GM21526 (cell line): ENCODE data around the gene PGAP1.
A peak's percentile ranks its signal among the peaks of the same experiment; 100 is the strongest.
"Not testable (repeated sequence)": the region's sequence is repeated elsewhere in the genome, so short reads cannot be mapped to it uniquely, and the experiment has no call there.

Source experiments
- ATAC-seq: cut with Tn5 transposase; IDR thresholded peaks from one replicate; pipeline ENCODE4 v1.9.1; 2021; ENCODE audit warnings: moderate library complexity; ENCODE audit not compliant: unreplicated experiment, low FRiP score

Gene PGAP1

DNA sequence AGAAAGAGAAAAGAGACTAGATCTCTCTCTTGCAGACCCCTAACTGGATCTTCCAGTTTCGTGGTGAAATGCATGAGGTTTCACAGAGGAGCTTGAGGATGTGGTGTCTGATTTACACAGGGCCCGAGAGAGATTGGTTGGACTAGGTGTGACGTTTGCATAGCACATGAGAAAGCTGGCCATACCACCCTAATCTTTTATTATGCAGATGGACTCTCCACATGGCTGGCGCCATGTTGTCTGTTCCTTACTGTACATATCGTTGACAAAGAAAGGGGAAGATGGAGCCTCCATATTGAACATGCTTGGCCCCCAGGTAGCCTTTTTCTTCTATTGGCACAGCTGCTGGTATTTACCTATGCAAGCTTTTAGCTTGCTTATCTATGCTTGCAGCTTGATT is 27.5 kb upstream of the PGAP1 start:
- ATAC-seq: no peak

DNA sequence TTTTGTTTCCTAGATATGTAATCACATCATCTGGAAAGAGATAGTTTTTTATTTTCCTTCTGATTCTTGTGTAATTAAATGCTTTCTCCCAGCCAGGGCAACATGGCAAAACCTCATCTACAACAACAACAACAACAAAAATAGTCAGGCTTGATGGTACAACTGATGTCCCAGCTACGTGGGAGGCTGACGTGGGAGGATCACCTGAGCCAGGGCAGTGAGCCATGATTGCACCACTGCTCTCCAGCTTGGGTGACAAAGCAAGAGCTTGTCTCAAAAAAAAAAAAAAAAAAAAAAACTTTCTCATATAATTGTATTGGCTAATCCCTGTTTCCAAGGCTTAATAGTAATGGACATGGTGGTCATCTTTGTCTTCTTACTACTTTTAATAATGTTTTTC is 26.4 kb upstream of the PGAP1 start:
- ATAC-seq: no peak

DNA sequence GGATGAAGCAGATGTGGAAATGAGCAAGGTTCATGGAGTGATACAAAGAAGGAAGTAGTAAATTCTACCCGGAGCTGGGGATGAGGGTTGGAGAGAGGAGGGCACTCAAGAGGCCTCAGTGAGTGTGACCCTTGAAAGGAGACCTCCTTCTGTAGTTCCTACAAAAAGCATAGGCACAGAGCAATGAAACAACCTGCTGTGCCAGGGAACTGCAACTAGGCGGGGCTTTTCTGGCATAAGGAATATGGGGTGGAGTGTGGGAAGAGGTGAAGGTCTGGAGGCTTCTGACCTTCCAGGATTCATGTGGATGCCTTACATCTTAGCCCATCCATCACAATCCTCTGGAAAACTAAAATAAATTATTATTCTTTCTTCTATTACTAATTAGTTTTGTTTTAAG is 25.5 kb upstream of the PGAP1 start:
- ATAC-seq: no peak

GRCh38 chr2:196949116-196949515 is 22.6 kb upstream of the PGAP1 start:
- ATAC-seq: no peak

- ATAC-seq: peak; percentile 97
Measured at GRCh38 chr2:196944570-196944969, 18.1 kb upstream of the PGAP1 start.

DNA sequence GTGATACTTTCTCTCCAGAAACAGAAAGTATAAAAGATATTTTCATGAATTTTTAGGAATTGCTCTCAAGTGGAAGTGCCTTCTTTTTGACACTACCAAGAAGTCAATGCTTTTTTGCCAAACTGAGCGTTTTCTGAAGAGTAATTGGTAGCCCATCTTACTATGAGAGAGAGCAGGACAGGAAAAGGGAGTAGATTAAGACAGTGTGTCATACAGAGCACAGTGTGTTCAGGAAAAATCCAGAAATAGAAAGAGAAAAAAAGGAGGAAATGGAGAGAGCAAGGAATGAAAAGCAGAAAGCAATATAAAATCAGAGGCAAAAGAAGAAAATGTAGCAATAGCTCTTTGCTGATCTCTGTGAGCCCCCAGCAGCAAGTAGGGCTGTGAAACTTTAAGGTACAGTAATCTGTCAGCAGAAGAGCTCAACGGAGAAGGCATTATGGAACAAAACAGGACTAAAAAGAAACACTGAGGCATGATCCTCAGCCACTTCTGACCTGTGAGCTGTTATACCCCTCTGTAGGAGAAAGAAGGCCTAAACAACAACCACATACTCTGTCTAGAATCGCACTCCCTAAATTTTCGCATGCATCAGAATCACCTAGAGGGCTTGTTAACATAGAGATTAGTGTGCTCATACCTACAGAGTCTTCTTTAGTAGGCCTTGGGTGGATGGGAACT is 15.0 kb upstream of the PGAP1 start:
- ATAC-seq: no peak

DNA sequence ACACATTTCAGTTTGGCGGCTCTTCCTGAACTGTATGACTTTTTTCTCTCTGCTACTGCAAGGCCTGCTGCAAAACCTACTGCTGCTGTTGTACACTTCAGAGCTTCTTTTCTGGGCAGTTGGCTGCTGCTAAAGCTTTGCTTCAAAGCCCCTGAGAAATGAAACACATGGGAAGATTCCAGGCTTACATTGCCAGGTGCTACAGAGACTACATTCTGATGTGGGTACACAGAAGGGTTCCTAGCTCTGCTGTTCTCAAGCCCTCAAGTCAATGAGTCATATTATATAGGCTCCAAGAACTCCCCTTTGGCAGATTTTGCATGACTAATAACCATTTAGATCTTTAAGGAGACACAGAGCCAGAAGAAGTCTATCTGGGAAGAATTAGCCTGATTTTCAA is 12.9 kb upstream of the PGAP1 start:
- ATAC-seq: no peak

DNA sequence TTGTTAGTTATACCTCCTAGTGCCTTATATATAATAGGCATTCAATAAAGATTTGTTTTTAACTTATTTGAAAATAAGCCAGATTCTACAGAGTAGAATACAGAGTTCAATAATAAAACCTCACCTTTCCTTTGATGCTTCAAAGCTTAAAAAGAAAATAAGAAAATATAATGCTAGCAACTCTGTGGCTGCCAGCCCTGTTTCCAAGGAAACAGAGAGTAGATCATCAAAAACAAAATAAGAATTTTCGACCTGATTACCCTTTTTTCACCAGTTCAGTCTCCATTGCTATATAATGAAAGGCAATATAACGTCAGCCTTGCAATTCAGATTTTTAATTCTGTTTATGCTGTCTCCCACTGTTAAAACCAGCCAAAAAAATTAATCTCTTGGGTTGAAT is 8.9 kb upstream of the PGAP1 start:
- no peak for ATAC-seq

DNA sequence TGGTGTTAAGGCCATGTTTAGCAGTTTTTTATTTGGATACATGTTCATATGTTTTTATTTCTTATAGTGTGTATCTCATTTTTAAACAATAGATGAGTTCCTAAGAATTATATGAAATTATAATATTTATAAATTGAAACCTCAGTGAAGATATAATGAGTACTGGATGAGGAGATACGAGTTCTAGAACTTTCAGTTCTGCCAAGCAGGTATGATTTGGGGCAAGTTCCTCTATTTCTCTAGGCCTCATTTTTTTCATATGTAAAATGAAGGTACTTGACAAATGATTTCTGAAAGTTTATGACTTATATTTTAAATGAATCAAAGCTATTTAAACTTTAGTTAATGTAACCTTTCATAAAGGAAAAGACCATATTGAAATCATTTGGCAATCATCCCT is 8.2 kb upstream of the PGAP1 start:
- ATAC-seq: no peak

GRCh38 chr2:196931555-196931954 is 5.0 kb upstream of the PGAP1 start:
- no peak for ATAC-seq

- peak; percentile 0 for ATAC-seq
Measured at GRCh38 chr2:196927376-196928225, 1.1 kb upstream of the PGAP1 start.

GRCh38 chr2:196925768-196926561 is 542 bp downstream of the PGAP1 start:
- peak; percentile 34 for ATAC-seq

DNA sequence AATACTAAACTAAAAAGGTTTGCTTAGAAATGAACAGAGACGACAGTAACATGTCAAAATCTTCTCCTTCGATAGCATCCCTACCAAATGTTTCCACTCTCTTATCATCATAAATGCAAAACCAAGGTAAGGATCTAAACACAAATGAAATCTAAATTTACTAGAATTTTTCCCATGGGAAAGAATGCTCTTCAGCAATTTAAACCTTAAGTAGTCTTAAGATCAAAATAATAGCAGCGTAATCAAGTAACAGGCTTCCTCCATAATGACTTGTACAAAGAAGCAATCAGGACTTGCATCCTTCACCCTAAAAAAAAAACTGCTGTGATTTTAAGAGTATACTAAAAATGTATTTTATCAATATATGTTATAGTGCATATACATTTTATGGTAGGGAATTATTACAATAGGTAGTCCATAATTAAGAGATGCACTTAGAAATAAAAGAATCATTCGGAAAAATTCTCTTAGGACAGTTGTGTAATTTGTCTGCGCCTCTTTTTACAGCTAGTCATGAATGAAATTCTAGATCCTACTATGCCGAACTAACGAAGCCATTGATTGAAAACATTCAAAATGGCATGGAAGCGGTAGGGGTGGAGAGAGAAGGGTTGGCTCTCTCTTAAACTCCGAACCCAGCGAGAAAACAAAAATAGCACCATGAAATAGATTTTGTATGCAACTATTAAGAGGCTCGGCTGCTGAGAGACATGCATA is 1.3 kb downstream of the PGAP1 start:
- no peak for ATAC-seq

- no peak for ATAC-seq
Measured at GRCh38 chr2:196924051-196924450, 2.5 kb downstream of the PGAP1 start.

DNA sequence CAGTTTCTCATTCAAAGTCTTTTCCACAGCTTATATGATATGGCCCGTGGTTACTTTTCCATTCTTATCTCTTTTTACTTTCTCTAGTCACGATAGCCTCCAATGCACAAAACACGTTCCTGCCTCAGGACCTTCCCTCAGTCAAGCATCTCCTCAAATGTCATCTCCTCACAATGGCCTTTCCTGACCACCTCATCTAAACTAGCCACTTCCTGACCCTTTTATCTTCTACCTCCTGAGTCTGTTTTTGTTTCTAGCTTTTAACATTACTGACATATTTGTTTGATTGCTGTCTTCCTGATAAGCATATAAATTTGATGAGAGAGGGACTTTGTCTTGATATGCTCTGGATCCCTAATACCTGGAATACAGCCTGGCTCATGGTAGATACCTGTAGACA is 7.6 kb downstream of the PGAP1 start:
- no peak for ATAC-seq

- no peak for ATAC-seq
Measured at GRCh38 chr2:196917802-196918201, 8.7 kb downstream of the PGAP1 start.

DNA sequence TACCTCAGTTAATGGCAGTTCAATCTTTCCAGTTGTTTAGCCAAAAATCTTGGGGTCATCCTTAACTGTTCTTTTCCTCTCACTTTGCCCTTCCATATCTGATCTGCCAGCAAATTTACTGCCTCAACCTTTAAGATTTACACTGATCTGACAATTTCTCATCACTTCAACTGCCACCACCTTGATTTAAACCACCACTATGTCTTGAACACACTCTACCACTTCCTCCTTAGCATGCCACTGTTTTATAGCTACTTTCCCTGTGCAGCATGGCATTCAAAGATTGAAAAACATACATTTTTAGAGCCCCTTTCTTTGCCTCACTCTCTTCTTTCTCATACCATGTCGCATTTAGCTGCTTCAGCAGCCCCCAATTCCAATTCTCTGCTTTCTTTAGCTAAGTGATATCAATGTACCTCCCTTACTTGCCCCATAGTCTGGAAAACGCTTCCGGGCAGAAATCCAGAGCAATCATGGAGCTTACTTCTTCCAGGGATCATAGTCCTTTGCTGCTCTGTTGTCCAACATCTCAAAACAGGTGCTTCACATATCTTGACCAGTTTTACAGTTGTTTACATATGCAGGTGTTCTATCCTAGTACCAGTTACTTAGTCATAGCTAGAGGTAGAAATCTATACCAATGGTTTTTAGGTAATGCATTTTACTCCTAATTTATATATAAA is 10.9 kb downstream of the PGAP1 start:
- no peak for ATAC-seq

GRCh38 chr2:196914867-196915460 is 11.5 kb downstream of the PGAP1 start:
- peak; percentile 94 for ATAC-seq

GRCh38 chr2:196913691-196914090 is 12.8 kb downstream of the PGAP1 start:
- no peak for ATAC-seq

DNA sequence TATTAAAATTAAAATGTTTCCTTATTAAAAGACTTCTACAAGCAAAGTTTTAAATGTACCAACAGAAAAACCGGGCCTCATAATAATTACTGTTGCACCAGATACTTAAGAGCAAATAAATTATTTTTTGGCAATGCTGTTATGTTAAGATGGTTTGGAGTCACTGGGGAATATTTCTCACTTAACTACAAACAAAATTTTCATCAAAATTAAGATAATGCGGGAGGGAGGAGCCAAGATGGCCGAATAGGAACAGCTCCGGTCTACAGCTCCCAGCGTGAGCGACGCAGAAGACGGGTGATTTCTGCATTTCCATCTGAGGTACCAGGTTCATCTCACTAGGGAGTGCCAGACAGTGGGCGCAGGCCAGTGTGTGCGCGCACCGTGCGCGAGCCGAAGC is 21.1 kb downstream of the PGAP1 start:
- ATAC-seq: not testable (repeated sequence)
